Sigmoid colon (tissue), 4 donors: ENCODE measurements around the gene PLCB1.

Experiments used
- CTCF ChIP-seq, 4 experiments: fragments of 450-650 bp in 3 of 4; fragments of 200-600 bp in 1 of 4; IDR thresholded peaks; one replicate each; pipeline ENCODE4 v1.5.1; 2016 to 2019; ENCODE audit warnings: antibody characterized with exemption in 4 of 4, mild to moderate bottlenecking in 3 of 4, moderate library complexity in 2 of 4
- EP300 ChIP-seq, 4 donors: sonication (generic); formaldehyde crosslinking; IDR thresholded peaks; one replicate each; pipeline ENCODE4 v1.6.1; 2017; ENCODE audit warnings: antibody characterized with exemption in 4 of 4
- POLR2A ChIP-seq, 2 donors: fragments of 450-650 bp; IDR thresholded peaks; one replicate each; pipeline ENCODE4 v1.6.1; 2016; ENCODE audit warnings: antibody characterized with exemption in 2 of 2, mild to moderate bottlenecking in 2 of 2, moderate library complexity in 2 of 2
- POLR2AphosphoS5 ChIP-seq, 4 donors: sonication (generic); formaldehyde crosslinking; IDR thresholded peaks; one replicate each; pipeline ENCODE4 v1.6.1; 2017; ENCODE audit warnings: antibody characterized with exemption in 4 of 4

DNA sequence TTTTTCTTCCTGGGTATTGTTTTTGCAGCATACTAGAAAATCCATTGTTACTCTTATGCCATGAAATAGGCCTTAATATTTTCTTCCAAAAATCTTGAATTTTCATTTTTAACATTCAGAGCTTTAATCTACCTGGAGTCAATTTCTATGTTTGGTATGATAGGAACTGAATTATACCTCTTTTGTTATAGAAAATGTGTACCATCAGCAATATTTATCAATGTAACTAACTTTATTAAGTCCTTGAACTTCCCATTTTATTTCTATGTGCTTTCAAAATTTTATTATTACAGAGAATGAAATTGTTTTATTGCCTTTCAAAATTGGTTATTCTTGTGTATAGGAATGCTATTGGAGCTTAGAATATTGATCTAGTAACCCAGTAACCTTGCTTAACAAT is 68.2 kb downstream of the PLCB1 start:
- no peak for TF ChIP-seq EP300 (IDR thresholded peaks at IDR 0.05)
- no peak for TF ChIP-seq CTCF (IDR thresholded peaks at IDR 0.05)
- TF ChIP-seq POLR2AphosphoS5 (IDR thresholded peaks at IDR 0.05), result no peak
- TF ChIP-seq POLR2A (IDR thresholded peaks at IDR 0.05), result no peak
